Vagina (tissue), 2 donors: ENCODE measurements around the gene APPBP2.

Source experiments
- CTCF ChIP-seq, 3 experiments: fragments of 450-650 bp in 2 of 3; fragments of 200-600 bp in 1 of 3; sonication (generic) in 1 of 3; IDR thresholded peaks; one replicate each; pipeline ENCODE4 v1.5.1; 2017 to 2019; ENCODE audit warnings: antibody characterized with exemption in 3 of 3, mild to moderate bottlenecking in 2 of 3, moderate library complexity in 2 of 3
- POLR2A ChIP-seq, 2 donors: fragments of 450-650 bp; IDR thresholded peaks; one replicate each; pipeline ENCODE4 v1.6.1; 2017; ENCODE audit warnings: antibody characterized with exemption in 2 of 2, mild to moderate bottlenecking in 2 of 2, moderate library complexity in 2 of 2
- POLR2AphosphoS5 ChIP-seq, 2 donors: sonication (generic); formaldehyde crosslinking; IDR thresholded peaks; one replicate each; pipeline ENCODE4 v1.9.0; 2017; ENCODE audit warnings: antibody characterized with exemption in 2 of 2, mild to moderate bottlenecking in 2 of 2, low read depth in 1 of 2; ENCODE audit not compliant: insufficient read depth in 1 of 2

GRCh38 chr17:60401819-60402218, 124.2 kb downstream of the APPBP2 start:
- no peak for TF ChIP-seq CTCF (IDR thresholded peaks at IDR 0.05)
- no peak for TF ChIP-seq POLR2A (IDR thresholded peaks at IDR 0.05)
- no peak for TF ChIP-seq POLR2AphosphoS5 (IDR thresholded peaks at IDR 0.05; ENCODE audit: insufficient read depth in 1 of 2, low read depth in 1 of 2)
